ENCODE measurements around the gene MYO1G. TPM values are rescaled to one million over a fixed set of nuclear protein-coding genes. Genes with fewer than 3 reads are reported as not detected.

Gene MYO1G
- total RNA-seq, 4 donors from 2014 or later: 0.82 to 7.8 (median 2.8) TPM

GRCh38 chr7:44962483-44963251 lies 16.1 kb downstream of the MYO1G start:
- no peak for TF ChIP-seq CTCF (IDR thresholded peaks at IDR 0.05; ENCODE audit: low read depth)

GRCh38 chr7:44961844-44962482 lies 16.9 kb downstream of the MYO1G start:
- no peak for TF ChIP-seq CTCF (IDR thresholded peaks at IDR 0.05; ENCODE audit: low read depth)

GRCh38 chr7:44960011-44960580 lies 18.7 kb downstream of the MYO1G start:
- TF ChIP-seq CTCF (IDR thresholded peaks at IDR 0.05; ENCODE audit: low read depth): no peak

GRCh38 chr7:44959433-44959951 lies 19.3 kb downstream of the MYO1G start:
- no peak for TF ChIP-seq CTCF (IDR thresholded peaks at IDR 0.05; ENCODE audit: low read depth)

GRCh38 chr7:44958645-44959344 lies 20.0 kb downstream of the MYO1G start:
- no peak for TF ChIP-seq CTCF (IDR thresholded peaks at IDR 0.05; ENCODE audit: low read depth)

- no peak for TF ChIP-seq CTCF (IDR thresholded peaks at IDR 0.05; ENCODE audit: low read depth)
These were observed 22.6 kb downstream of the MYO1G start for GRCh38 chr7:44956157-44956766.

Data from subcutaneous adipose tissue (tissue), 4 donors.